Limb (tissue), 2 donors: ENCODE measurements around the gene GPR108.
A peak's percentile ranks its signal among the peaks of the same experiment; 100 is the strongest.
"Not testable (repeated sequence)": the region's sequence is repeated elsewhere in the genome, so short reads cannot be mapped to it uniquely, and the experiment has no call there.

Experiments
- DNase-seq, 2 donors: peaks; one replicate each; pipeline ENCODE4 v3.0.0-alpha.2; 2016; ENCODE audit errors: extremely low spot score in 2 of 2

GPR108 gene

DNA sequence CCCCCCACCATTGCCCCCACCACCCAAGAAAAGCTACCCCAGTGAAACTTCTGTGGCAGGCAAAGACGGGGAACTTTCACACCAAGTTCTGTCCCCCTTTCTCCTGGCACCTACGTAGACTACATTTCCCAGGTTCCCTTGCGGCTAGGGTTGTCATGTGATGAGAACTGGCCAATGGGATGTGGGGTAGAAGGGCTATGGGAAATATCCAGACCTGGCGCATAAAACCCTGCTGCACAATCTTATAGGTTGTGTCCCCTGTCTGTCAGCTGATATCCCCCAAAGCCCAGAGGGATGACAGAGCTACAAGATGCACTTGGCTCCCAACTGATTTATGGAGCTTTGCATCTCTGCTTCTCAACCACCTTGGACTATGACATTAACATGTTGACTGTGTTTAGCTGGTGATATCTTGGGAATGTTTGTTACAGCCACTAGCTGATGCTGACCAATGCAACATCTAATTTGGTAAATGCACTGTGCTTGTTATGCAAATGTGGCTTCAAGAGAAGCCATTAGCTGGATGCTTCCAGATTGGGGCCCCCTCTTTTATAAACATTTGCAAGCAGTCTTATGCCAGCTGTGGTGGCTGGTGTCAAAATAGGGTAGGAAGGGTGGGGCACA lies 23.8 kb upstream of the GPR108 start:
- no peak for DNase-seq

DNA sequence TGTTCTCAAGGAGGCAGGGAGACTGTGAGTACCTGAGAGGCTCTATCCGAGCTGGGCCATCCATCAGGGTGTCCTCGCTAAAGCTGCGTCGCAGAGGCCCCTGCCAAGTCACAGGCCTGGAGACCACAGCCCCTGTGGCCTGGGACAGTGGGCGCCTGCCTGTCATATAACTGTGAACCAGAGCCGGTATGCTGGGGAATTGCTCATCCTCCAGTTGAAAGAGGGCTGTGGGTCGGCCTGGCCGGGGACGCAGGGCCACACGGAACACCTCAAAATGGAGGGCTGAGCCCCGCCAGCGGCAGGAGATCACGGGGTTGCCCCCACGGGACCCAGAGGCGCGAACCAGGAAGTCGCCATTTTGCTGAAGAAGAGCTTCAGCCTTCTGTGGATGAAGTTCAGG lies 23.2 kb upstream of the GPR108 start:
- DNase-seq: no peak

GRCh38 chr19:6754653-6755463 lies 17.5 kb upstream of the GPR108 start:
- DNase-seq: no peak

GRCh38 chr19:6754136-6754535 lies 16.8 kb upstream of the GPR108 start:
- DNase-seq: no peak

DNA sequence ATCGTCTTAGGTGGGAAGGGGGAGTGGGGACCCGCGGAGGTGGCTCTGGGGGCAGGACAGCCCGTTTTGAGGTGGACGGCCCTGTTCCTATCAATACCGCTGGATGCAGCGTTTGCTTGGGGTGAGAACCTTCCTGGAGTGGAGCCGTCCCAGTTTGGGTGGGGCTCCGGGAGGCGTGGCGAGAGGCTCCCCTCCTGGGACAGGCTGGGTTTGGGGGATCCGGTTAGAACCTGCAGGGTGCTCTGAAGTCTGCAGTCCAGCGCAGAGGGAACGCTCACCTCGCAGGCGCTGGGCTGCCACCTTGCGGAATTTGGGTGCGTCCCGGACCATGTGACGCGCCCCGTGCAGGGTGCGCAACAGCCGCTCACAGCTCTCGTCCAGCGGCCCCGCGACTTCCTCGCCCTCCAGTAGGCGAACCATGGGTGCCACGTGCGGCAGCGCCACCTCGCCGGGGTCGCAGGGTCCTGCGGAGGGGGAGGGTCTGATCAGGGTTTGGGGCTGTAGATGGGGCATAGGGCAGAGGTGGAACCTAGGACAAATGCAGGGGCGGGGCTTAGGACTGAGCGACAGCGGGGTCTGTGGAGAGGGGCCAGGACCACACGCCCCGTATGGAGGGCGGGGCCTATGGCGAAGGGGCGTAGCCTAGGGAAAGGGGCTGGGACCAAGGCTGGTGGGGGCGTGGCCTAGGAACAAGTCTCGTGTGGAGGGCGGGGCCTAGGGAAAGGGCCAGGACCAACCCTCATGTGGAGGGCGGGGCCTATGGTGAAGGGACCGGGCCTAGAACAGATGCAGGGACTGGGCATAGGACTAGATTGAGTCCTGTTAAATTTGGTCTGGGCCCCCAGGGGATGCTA lies 16.0 kb upstream of the GPR108 start:
- DNase-seq: peak in 1 of 2 donors; percentile 74

DNA sequence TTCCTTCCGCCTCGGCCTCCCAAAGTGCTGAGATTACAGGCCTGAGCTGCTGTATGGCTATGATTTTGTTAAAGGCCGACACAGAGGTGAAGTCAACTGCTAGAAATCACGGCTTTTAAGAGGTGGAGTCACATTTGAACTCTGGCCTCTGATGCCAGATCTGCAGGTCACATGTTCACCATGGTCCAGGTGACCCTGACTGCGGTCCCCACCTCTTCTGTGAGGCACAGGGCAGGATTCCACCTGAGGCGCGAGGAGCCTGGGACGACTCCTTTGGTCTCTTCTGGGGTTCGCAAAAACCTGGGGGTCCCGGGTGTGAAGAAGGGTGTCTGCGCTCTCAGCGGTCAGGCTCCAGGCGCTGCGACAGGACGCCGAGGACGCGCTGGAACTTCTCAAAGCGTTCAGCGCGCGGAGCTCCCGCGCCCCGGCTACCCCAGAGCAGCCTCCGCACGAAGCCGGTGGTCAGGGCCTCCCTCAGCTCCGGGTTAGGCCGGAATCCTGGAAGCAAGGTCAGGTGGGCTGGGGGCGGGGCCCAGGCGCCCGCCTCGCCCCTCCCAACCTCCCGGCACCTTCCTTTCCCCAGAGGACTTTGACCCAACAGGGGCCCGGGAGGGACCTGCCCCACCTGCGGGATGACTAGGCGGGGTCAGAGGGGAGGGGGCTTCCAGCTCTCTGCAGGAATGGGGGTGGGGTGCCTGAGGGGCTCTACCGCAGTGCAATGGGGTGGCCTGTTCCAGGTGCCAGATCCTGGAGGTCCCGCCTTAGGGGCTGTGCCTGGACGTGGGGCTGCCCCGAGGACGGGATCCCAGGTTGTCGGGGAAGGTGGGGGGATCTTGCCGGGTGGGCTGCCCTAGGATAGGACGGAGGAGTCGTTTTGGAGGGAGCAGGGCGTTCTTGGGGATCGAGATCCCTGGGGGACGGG lies 15.1 kb upstream of the GPR108 start:
- no peak for DNase-seq

- DNase-seq: no peak
These were observed 13.8 kb upstream of the GPR108 start for GRCh38 chr19:6751189-6751588.

- no peak for DNase-seq
These were observed 12.7 kb upstream of the GPR108 start for GRCh38 chr19:6750062-6750461.

GRCh38 chr19:6748543-6748942 lies 11.2 kb upstream of the GPR108 start:
- DNase-seq: not testable (repeated sequence)

GRCh38 chr19:6745965-6746364 lies 8.6 kb upstream of the GPR108 start:
- no peak for DNase-seq

GRCh38 chr19:6744381-6745301 lies 7.3 kb upstream of the GPR108 start:
- peak; percentile 65 to 80 for DNase-seq

- DNase-seq: no peak
These were observed 6.5 kb upstream of the GPR108 start for GRCh38 chr19:6743714-6744380.

- no peak for DNase-seq
These were observed 5.7 kb upstream of the GPR108 start for GRCh38 chr19:6743066-6743465.

GRCh38 chr19:6740589-6741343 lies 3.4 kb upstream of the GPR108 start:
- DNase-seq: peak; percentile 57 to 74

DNA sequence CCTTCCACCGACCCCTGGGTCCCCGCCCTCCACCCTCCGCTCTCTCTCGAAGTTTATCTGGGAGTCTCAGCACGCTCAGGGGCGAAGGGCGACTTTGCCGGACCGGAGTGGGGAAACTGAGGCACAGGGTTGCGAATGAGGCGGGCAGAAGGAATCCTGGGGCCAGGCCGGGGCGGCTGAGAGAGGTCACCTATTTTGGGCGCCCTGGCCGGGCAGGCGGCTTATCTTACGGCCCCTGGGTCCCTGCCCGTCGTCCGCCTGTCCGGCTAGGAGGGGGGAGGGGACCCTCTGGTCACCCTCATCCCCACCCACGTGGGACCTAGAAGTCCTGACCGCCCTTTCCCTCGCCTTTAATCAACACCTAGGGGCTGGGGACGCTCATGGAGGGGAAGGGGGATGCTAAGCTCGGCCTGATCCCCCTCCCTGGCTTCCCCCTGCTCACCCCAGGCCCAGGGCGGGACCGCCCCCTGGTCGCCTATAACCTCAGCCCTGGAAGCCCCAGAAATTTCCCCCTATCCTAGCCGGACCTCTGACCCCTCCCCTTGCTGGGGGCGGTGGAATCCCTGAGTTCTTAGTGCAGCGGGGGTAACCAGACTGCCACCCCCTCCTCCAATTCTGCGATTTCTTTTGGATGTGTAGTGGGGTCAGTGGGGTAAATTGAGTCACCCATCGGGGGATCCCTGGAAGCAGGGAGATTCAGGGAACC lies 2.7 kb upstream of the GPR108 start:
- peak in 1 of 2 donors; percentile 57 for DNase-seq

- DNase-seq: peak; percentile 92 to 93
These were observed 2.1 kb upstream of the GPR108 start, which contains the start of gene TRIP10 for GRCh38 chr19:6739390-6739882. Gene TRIP10, plus strand, starts transcription at chr19:6739680. Its CDS starts 82 bp downstream, at chr19:6739762.

- peak in 1 of 2 donors; percentile 72 for DNase-seq
These were observed 1.5 kb upstream of the GPR108 start for GRCh38 chr19:6738787-6739389.
